ENCODE data around the gene L1TD1.
A peak's percentile ranks its signal among the peaks of the same experiment; 100 is the strongest.

DNA sequence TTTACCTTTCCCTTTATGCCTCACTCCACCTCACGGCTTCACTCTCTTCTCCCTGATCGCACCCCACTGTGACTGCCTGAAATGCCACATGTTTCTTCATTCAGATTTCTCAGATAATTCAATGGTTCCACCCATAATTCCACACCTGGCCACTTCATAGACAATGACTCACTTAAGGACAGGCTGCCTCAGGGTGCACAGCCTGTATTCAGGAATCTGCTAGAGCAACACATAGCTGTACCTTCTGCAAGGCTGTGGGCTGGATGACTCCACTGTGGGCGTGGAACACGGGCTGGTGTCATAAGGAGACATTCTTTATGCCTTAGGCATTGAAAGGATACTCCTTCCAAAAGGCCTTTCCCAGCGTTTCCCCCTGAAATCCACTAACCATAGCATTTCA, 36.1 kb downstream of the L1TD1 start:
- TF ChIP-seq EZH2 (IDR thresholded peaks at IDR 0.05) (no peak), POLR2A (IDR thresholded peaks at IDR 0.05; ENCODE audit: borderline replicate concordance, extremely low read depth, insufficient read depth, insufficient read length) (no peak), CEBPB (IDR thresholded peaks at IDR 0.05; ENCODE audit: low read depth) (peak; percentile 77), REST (IDR thresholded peaks at IDR 0.05; ENCODE audit: low read depth) (no peak), CTCF (IDR thresholded peaks at IDR 0.05 in 2 of 3, conservative IDR thresholded peaks at IDR 0.05 in 1 of 3; ENCODE audit: borderline replicate concordance in 1 of 3, insufficient read depth in 1 of 3, low read depth in 2 of 3, low read length in 2 of 3) (no peak), POLR2AphosphoS5 (IDR thresholded peaks at IDR 0.05; ENCODE audit: low read depth, low read length) (no peak)
